ENCODE measurements around the gene AUP1. TPM values are rescaled to one million over a fixed set of nuclear protein-coding genes. Genes with fewer than 3 reads are reported as not detected.

Gene AUP1
- total and polyA plus RNA-seq, 9 donors = 57.1 to 101 (median 70.4) TPM

GRCh38 chr2:74571058-74571457, 41.6 kb upstream of the AUP1 start:
- H3K27me3 ChIP-seq = no peaks in the 10 kb centered on the region

GRCh38 chr2:74569686-74570085, 40.2 kb upstream of the AUP1 start:
- WGBS, 3 donors = 35 to 88% (median 83%) methylated on average over 1 of the region's 1 CpG
- no peak overlapping the region for H3K27ac ChIP-seq
- no peak overlapping the region for H3K4me3 ChIP-seq
- H3K9me3 ChIP-seq = no peaks in the 10 kb centered on the region
- H3K36me3 ChIP-seq = no peaks in the 10 kb centered on the region
- TF ChIP-seq POLR2A (IDR thresholded peaks at IDR 0.05) (no peak), CTCF (IDR thresholded peaks at IDR 0.05) (no peak), EP300 (IDR thresholded peaks at IDR 0.05) (no peak)
- no peaks in the 10 kb centered on the region for H3K27me3 ChIP-seq
- DNase-seq = no peak
- intact Hi-C loops (cut with DNase I) = no loop called here
- H3K4me1 ChIP-seq (ENCODE audit: insufficient read depth) = no peaks in the 10 kb centered on the region

More at GRCh38 chr2:74571058-74571457, 41.6 kb upstream of the AUP1 start:
- H3K36me3 ChIP-seq = no peaks in the 10 kb centered on the region
- no peak for TF ChIP-seq POLR2A (IDR thresholded peaks at IDR 0.05)
- no peak for TF ChIP-seq EP300 (IDR thresholded peaks at IDR 0.05)
- TF ChIP-seq CTCF (IDR thresholded peaks at IDR 0.05) = no peak
- no peak overlapping the region for H3K4me3 ChIP-seq
- 75 to 85% (median 83%) methylated on average over 1 of the region's 1 CpG for WGBS, 3 donors
- H3K9me3 ChIP-seq = no peaks in the 10 kb centered on the region
- H3K27ac ChIP-seq = no peak overlapping the region
- H3K4me1 ChIP-seq (ENCODE audit: insufficient read depth) = no peaks in the 10 kb centered on the region
- DNase-seq = no peak
- intact Hi-C loops (cut with DNase I) = no loop called here

GRCh38 chr2:74567881-74568280, 38.4 kb upstream of the AUP1 start:
- Histone ChIP-seq H3K4me3 (no peak overlapping the region), H3K4me1 (ENCODE audit: insufficient read depth) (no peaks in the 10 kb centered on the region), H3K36me3 (no peaks in the 10 kb centered on the region), H3K27me3 (no peaks in the 10 kb centered on the region), H3K9me3 (no peaks in the 10 kb centered on the region), H3K27ac (no peak overlapping the region)
- intact Hi-C loops (cut with DNase I) = no loop called here
- DNase-seq = no peak
- WGBS, 3 donors = 72 to 82% (median 77%) methylated on average over 5 of the region's 5 CpGs
- TF ChIP-seq EP300 (IDR thresholded peaks at IDR 0.05) (no peak), CTCF (IDR thresholded peaks at IDR 0.05) (no peak), POLR2A (IDR thresholded peaks at IDR 0.05) (no peak)

- no peaks in the 10 kb centered on the region for H3K36me3 ChIP-seq
These were observed 37.2 kb upstream of the AUP1 start for GRCh38 chr2:74566754-74567085.

More at GRCh38 chr2:74566754-74567085, 37.2 kb upstream of the AUP1 start:
- intact Hi-C loops (cut with DNase I) = no loop called here
- Histone ChIP-seq H3K4me1 (ENCODE audit: insufficient read depth) (no peaks in the 10 kb centered on the region), H3K27ac (no peak overlapping the region), H3K9me3 (no peaks in the 10 kb centered on the region), H3K4me3 (no peak overlapping the region), H3K27me3 (no peaks in the 10 kb centered on the region)
- TF ChIP-seq EP300 (IDR thresholded peaks at IDR 0.05) (no peak), POLR2A (IDR thresholded peaks at IDR 0.05) (no peak), CTCF (IDR thresholded peaks at IDR 0.05) (no peak)
- DNase-seq = no peak
